H1 (cell line): Measurements from ENCODE around the gene BEAN1. TPM values are rescaled to one million over a fixed set of nuclear protein-coding genes. Genes with fewer than 3 reads are reported as not detected.
"Not testable (repeated sequence)": the region's sequence is repeated elsewhere in the genome, so short reads cannot be mapped to it uniquely, and the experiment has no call there.

Source experiments
- CTCF ChIA-PET: fragments of 300-600 bp; sonication (Branson Sonifier 250); formaldehyde crosslinking; loops from one replicate; lab custom pipeline; 2021; ENCODE audit not compliant: partially characterized antibody; lab: Charles Lee
- POLR2A ChIA-PET: fragments of 300-600 bp; sonication (Branson Sonifier 250); formaldehyde crosslinking; loops from one replicate; lab custom pipeline; 2021; ENCODE audit warnings: inconsistent platforms; ENCODE audit not compliant: partially characterized antibody; lab: Charles Lee
- DNase-seq, 2 experiments: peaks; one replicate each; pipeline versions ENCODE4 v3.0.0 to v3.0.0-alpha.2; 2010 to 2022; ENCODE audit warnings: low spot score in 2 of 2, low read depth in 1 of 2, mixed read lengths in 1 of 2
- FAIRE-seq: peaks from 2 replicates; lab custom pipeline; 2011; peaks lifted over from hg19 to GRCh38; lab: Jason Lieb, UNC
- H2AFZ ChIP-seq: 2 replicates; pipeline ENCODE4 v1.8.1; 2012; ENCODE audit warnings: low read length, inconsistent platforms
- H2AK5ac ChIP-seq: 2 replicates; pipeline ENCODE4 v1.6.1; 2013; ENCODE audit warnings: low read depth, low read length
- H2BK120ac ChIP-seq: replicated peaks from 2 replicates; pipeline ENCODE3; 2013; ENCODE audit warnings: low read depth, low read length, inconsistent platforms
- H2BK12ac ChIP-seq: 2 replicates; pipeline ENCODE4 v1.6.1; 2013; ENCODE audit warnings: low read depth, low read length
- H2BK15ac ChIP-seq: 2 replicates; pipeline ENCODE4 v1.6.1; 2013; ENCODE audit warnings: low read length
- H2BK20ac ChIP-seq: 2 replicates; pipeline ENCODE4 v1.6.1; 2013; ENCODE audit warnings: low read length
- H2BK5ac ChIP-seq: 2 replicates; pipeline ENCODE4 v1.6.1; 2013; ENCODE audit warnings: low read depth, low read length
- H3K14ac ChIP-seq: 2 replicates; pipeline ENCODE4 v1.6.1; 2013; ENCODE audit warnings: inconsistent platforms; ENCODE audit not compliant: insufficient read length
- H3K18ac ChIP-seq: 2 replicates; pipeline ENCODE4 v1.6.1; 2013; ENCODE audit warnings: low read length; ENCODE audit errors: extremely low read depth
- H3K23ac ChIP-seq: 2 replicates; pipeline ENCODE4 v1.6.1; 2013; ENCODE audit warnings: inconsistent platforms; ENCODE audit not compliant: insufficient read length
- H3K23me2 ChIP-seq: 2 replicates; pipeline ENCODE4 v1.6.1; 2013; ENCODE audit warnings: low read depth, low read length
- H3K27ac ChIP-seq: 2 replicates; pipeline ENCODE4 v1.6.1; 2011; ENCODE audit warnings: low read depth, low read length, inconsistent platforms
- H3K27me3 ChIP-seq, 4 experiments: replicated peaks in 1 of 4; 1 replicate in 1 of 4; 2 replicates in 3 of 4; pipeline versions ENCODE4 v1.6.1 to v1.8.1; 2011 to 2013; ENCODE audit warnings: low read length in 3 of 4, mild to moderate bottlenecking in 3 of 4, inconsistent platforms in 2 of 4, mixed read lengths in 2 of 4, moderate library complexity in 1 of 4; ENCODE audit not compliant: control insufficient read depth in 3 of 4, insufficient read depth in 3 of 4; ENCODE audit errors: extremely low read depth in 1 of 4
- H3K36me3 ChIP-seq, 4 experiments: 2 replicates each; pipeline versions ENCODE4 v1.6.1 to v1.8.1; 2011 to 2013; ENCODE audit warnings: mild to moderate bottlenecking in 4 of 4, low read length in 3 of 4, moderate library complexity in 2 of 4, control low read depth in 1 of 4, inconsistent platforms in 1 of 4; ENCODE audit not compliant: insufficient read depth in 4 of 4, control insufficient read depth in 2 of 4
- H3K4ac ChIP-seq: replicated peaks from 2 replicates; pipeline ENCODE3; 2013; ENCODE audit warnings: low read length, low read depth, mixed read lengths, inconsistent platforms; ENCODE audit not compliant: insufficient read length
- H3K4me1 ChIP-seq, 4 experiments: replicated peaks in 1 of 4; 1 replicate in 1 of 4; 2 replicates in 3 of 4; pipeline versions ENCODE4 v1.6.1 to v1.8.1; 2011 to 2013; ENCODE audit warnings: low read length in 3 of 4, inconsistent platforms in 2 of 4, mixed read lengths in 1 of 4; ENCODE audit not compliant: insufficient read depth in 4 of 4, control insufficient read depth in 3 of 4
- H3K4me2 ChIP-seq, 2 experiments: 2 replicates each; pipeline versions ENCODE4 v1.6.1 to v1.8.1; 2011 to 2013; ENCODE audit warnings: low read depth in 2 of 2, low read length in 2 of 2, control low read depth in 1 of 2, inconsistent platforms in 1 of 2, mild to moderate bottlenecking in 1 of 2; ENCODE audit not compliant: insufficient read depth in 1 of 2
- H3K4me3 ChIP-seq, 4 experiments: fragments of 200-600, 300-600 bp in 1 of 4; sonication (generic), shearing (Covaris generic), sonication (Bioruptor Twin) in 1 of 4; 2 replicates each; pipeline versions ENCODE4 v1.5.1 to v1.8.1; 2011 to 2016; ENCODE audit warnings: low read length in 4 of 4, low read depth in 3 of 4, control low read depth in 2 of 4, inconsistent platforms in 2 of 4, mild to moderate bottlenecking in 2 of 4, mixed read lengths in 1 of 4, moderate library complexity in 1 of 4; ENCODE audit not compliant: insufficient read depth in 2 of 4; ENCODE audit errors: extremely low read depth in 1 of 4
- H3K56ac ChIP-seq: replicated peaks from 2 replicates; pipeline ENCODE3; 2013; ENCODE audit warnings: low read depth, mild to moderate bottlenecking, mixed read lengths, low read length, inconsistent platforms; ENCODE audit not compliant: insufficient read length
- H3K79me1 ChIP-seq: 2 replicates; pipeline ENCODE4 v1.6.1; 2013; ENCODE audit warnings: low read depth, low read length, control low read depth
- H3K79me2 ChIP-seq, 2 experiments: 2 replicates each; pipeline versions ENCODE4 v1.6.1 to v1.8.1; 2012 to 2013; ENCODE audit warnings: low read length in 2 of 2, mild to moderate bottlenecking in 2 of 2, inconsistent platforms in 1 of 2; ENCODE audit not compliant: insufficient read depth in 2 of 2, control insufficient read depth in 1 of 2
- H3K9ac ChIP-seq, 4 experiments: replicated peaks in 1 of 4; 1 replicate in 1 of 4; 2 replicates in 3 of 4; pipeline versions ENCODE4 v1.6.1 to v1.8.1; 2011 to 2013; ENCODE audit warnings: low read depth in 3 of 4, low read length in 3 of 4, control low read depth in 2 of 4, mild to moderate bottlenecking in 2 of 4, moderate library complexity in 2 of 4, inconsistent platforms in 1 of 4; ENCODE audit errors: extremely low read depth in 1 of 4
- H3K9me3 ChIP-seq, 2 experiments: 2 replicates each; pipeline versions ENCODE4 v1.6.1 to v1.8.1; 2012 to 2013; ENCODE audit warnings: mild to moderate bottlenecking in 2 of 2, moderate library complexity in 2 of 2, control low read depth in 1 of 2, inconsistent platforms in 1 of 2, low read depth in 1 of 2, low read length in 1 of 2, mixed read lengths in 1 of 2; ENCODE audit not compliant: insufficient read depth in 2 of 2
- H4K20me1 ChIP-seq, 2 experiments: replicated peaks in 1 of 2; 2 replicates each; pipeline versions ENCODE3 to v1.8.1; 2011 to 2013; ENCODE audit warnings: inconsistent platforms in 2 of 2, low read length in 2 of 2, mild to moderate bottlenecking in 1 of 2; ENCODE audit not compliant: insufficient read depth in 2 of 2, control insufficient read depth in 1 of 2
- H4K5ac ChIP-seq: 2 replicates; pipeline ENCODE4 v1.6.1; 2013; ENCODE audit warnings: low read length, low read depth, mixed read lengths, inconsistent platforms; ENCODE audit not compliant: insufficient read length
- H4K8ac ChIP-seq: 2 replicates; pipeline ENCODE4 v1.8.0; 2013; ENCODE audit warnings: mild to moderate bottlenecking, moderate library complexity, low read length, inconsistent platforms; ENCODE audit not compliant: insufficient read depth; ENCODE audit errors: extremely low read depth
- H4K91ac ChIP-seq: replicated peaks from 2 replicates; pipeline ENCODE3; 2013; ENCODE audit warnings: low read length, mixed read lengths, inconsistent platforms; ENCODE audit not compliant: insufficient read length
- WGBS, 2 experiments: shearing (Covaris generic) in 1 of 2; methylation state at CpG; one replicate each; pipeline versions ENCODE4 v1.1.6 to v1.1.7; 2013 to 2015; ENCODE audit warnings: low lambda C conversion rate in 2 of 2, mixed read lengths in 2 of 2, inconsistent platforms in 1 of 2, low coverage in 1 of 2, missing lambda C conversion rate in 1 of 2; ENCODE audit not compliant: insufficient replicate concordance in 2 of 2, insufficient coverage in 1 of 2, insufficient read length in 1 of 2; ENCODE audit errors: extremely low coverage in 1 of 2, missing lambda C conversion rate in 1 of 2; 5-methylcytosine and 5-hydroxymethylcytosine counted together
- polyA plus RNA-seq, 7 experiments: library from polyadenylated mRNA; depleted of rRNA in 3 of 7; stranded (reverse) in 5 of 7; unstranded in 2 of 7; fragments of >200 nt in 5 of 7; fragments of 200-250 nt in 2 of 7; gene quantifications; 1 replicate in 5 of 7; 2 replicates in 1 of 7; 4 replicates in 1 of 7; pipeline versions ENCODE4 v1.2.1 to v1.2.3, GENCODE V29; 2011 to 2013; ENCODE audit warnings: missing spikeins in 2 of 7, mixed read lengths in 2 of 7
- total RNA-seq: library from RNA; stranded (reverse); fragmentation: NEBNext Ultra II Directional; extraction: Animal tissue kit (Norgen Biotek cat#: 25700); gene quantifications from 2 replicates; pipeline ENCODE4 v1.2.1, GENCODE V29; 2021

Gene BEAN1
- total and polyA plus RNA-seq, 2 of the 8 experiments (the other 6 are each of a cell fraction or from before 2014, with no cell fraction given) = 0.08 TPM; not detected in 1

GRCh38 chr16:66496226-66496625, 69.1 kb downstream of the BEAN1 start:
- H2BK12ac ChIP-seq, H3K4ac ChIP-seq, H2AFZ ChIP-seq, H2BK120ac ChIP-seq, H3K9ac ChIP-seq, H3K79me2 ChIP-seq, H4K20me1 ChIP-seq, H3K4me3 ChIP-seq, H2BK5ac ChIP-seq, H3K23ac ChIP-seq, H2AK5ac ChIP-seq, H3K9me3 ChIP-seq, POLR2A ChIA-PET, FAIRE-seq, H3K27ac ChIP-seq, H3K27me3 ChIP-seq, H4K8ac ChIP-seq, H4K91ac ChIP-seq, H2BK20ac ChIP-seq, H2BK15ac ChIP-seq, H3K36me3 ChIP-seq, H4K5ac ChIP-seq, H3K4me2 ChIP-seq, H3K18ac ChIP-seq, H3K23me2 ChIP-seq, H3K14ac ChIP-seq, H3K4me1 ChIP-seq, H3K79me1 ChIP-seq, DNase-seq, H3K56ac ChIP-seq: not testable (repeated sequence)
- CTCF ChIA-PET = interaction anchor here (0.7 kb wide), 1 partner anchor 94 kb away, joined by 4 read pairs; no protein-coding TSS in a partner anchor
- 94% methylated on average over 8 of the region's 10 CpGs; no CpG with 5 or more reads in 1 of the 2 experiments for WGBS, 2 experiments

GRCh38 chr16:66497921-66498320, 70.8 kb downstream of the BEAN1 start:
- H4K91ac ChIP-seq, H2BK15ac ChIP-seq, H2AK5ac ChIP-seq, DNase-seq, H3K27me3 ChIP-seq, H3K23ac ChIP-seq, H4K20me1 ChIP-seq, CTCF ChIA-PET, H2BK120ac ChIP-seq, H3K4me2 ChIP-seq, H3K18ac ChIP-seq, H3K9ac ChIP-seq, H2BK12ac ChIP-seq, H2BK20ac ChIP-seq, H3K79me1 ChIP-seq, FAIRE-seq, H4K5ac ChIP-seq, H3K4ac ChIP-seq, POLR2A ChIA-PET, H3K9me3 ChIP-seq, H2BK5ac ChIP-seq, H2AFZ ChIP-seq, H4K8ac ChIP-seq, H3K27ac ChIP-seq, H3K14ac ChIP-seq, H3K79me2 ChIP-seq, H3K56ac ChIP-seq, H3K36me3 ChIP-seq, H3K4me1 ChIP-seq, H3K23me2 ChIP-seq, H3K4me3 ChIP-seq: not testable (repeated sequence)
- WGBS, 2 experiments = 83% methylated on average over 1 of the region's 2 CpGs; no CpG with 5 or more reads in 1 of the 2 experiments
